ENCODE measurements around the gene TSPAN9.

- TF ChIP-seq EP300 (IDR thresholded peaks at IDR 0.05) (no peak), CTCF (IDR thresholded peaks at IDR 0.05) (no peak)
These were observed 116.6 kb downstream of the TSPAN9 start for GRCh38 chr12:3193755-3194154.
